ENCODE results near the gene NUP93.

The NUP93 gene

DNA sequence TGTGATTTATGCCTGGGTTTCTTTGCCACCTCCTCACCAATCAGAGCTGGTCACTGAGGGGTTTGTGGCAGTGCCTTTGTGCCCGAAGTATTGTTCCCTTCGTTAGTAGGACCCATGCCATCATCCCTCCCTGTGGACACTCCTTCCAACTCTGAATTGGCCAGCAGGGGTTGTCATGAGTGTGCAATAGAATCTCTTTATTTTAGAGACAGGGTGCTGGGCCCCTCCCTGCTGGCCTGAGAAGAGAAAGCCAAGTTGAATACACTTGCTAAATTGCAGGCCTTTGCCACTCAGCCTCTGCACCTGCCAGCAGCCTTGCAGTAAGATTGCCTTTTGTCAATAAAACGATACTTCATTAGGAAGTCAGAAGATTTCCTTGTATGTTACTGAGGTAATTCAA lies 94.4 kb downstream of the NUP93 start:
- no peak for DNase-seq

DNA sequence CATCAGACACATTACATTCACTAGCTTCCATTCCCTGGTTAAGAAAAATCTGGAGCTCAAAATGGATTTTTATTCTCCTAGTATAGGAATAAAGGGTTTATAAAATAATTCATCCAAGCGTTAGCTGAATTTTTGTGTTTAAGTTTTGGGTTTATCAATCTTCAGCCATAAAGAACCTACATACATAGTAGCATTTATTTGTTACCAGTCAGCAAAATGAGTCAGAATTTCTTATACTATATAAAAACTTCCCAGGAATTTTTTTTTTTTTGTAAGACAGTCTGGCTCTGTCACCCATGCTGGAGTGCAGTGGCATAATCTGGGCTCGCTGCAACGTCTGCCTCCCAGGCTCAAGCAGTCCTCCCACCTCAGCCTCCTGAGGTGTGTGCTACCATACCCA lies 94.9 kb downstream of the NUP93 start:
- no peak for DNase-seq

DNA sequence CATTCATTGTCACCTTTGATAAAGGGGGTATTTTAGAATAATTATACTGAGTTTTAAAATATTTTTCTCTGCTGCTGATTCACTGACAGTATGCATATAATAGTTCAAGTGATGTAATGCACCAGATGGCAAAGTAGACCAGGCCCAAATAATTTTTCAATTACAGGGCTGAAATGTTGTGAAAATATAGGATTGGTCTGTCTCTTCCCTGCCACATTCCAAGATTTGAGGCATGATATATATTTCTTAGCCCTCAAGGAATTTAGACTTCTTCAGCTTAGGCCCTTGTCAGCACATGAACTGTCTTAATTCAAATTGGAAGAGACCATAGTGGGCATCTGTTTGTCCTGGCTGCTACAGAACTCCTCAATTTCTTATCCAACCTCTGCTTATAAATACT lies 95.9 kb downstream of the NUP93 start:
- no peak for DNase-seq

DNA sequence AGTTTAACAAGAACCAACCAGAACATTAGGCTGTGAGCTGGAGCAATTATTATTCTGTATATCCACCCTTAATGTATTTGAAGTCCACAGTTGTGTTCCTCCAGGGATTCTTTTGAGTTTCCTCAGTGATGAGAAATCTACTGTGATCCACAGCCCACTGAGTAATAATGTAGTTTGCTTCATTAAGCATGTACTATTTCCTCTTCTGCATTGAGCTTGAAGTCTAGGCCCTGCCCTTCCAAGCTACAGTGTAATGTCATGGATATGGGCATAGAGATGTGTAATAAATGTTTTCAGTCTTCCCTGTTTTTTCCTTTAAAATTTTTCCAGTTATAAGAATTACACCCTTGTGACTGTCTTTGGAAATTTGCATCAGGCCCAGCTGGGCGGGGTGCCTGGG lies 98.7 kb downstream of the NUP93 start:
- no peak for DNase-seq

DNA sequence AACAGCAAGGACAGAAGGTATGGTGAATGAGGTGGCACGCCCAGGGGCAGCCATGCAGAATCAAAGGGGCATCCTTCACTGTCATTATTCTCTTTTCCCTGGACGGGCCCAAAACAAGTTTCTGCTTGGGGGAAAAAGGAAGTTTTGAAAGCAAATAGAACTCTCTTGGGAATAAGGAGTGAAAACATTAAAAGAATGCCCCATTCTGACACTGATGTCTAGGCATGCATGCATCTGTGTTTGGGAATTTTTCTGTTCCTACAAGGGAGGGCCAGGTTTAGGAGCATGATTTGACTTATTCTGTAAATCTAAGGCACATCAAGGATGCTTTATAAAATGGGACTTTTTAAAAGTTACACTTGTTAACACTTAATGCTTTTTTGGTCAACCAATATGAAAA lies 100.7 kb downstream of the NUP93 start:
- DNase-seq = no peak

DNA sequence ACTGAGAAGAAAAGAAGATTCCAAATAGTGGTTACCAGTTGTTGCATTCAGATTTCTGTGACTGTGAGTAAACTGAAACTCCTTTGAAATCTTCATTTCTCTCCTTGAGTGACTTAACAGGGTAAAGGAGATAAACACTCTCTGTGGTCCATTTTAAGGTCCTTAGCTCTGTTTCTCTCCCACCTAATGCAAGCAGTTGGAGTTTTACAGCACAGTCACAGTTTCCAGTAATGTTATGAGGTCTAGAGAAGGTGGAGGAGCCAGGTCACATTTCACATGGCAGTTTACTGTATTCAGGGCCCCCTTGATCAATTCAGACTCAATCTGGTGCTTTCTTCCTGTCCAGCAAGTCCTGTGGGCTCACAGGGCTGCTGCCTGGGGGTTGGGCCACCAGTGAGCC lies 102.8 kb downstream of the NUP93 start:
- no peak for DNase-seq

DNA sequence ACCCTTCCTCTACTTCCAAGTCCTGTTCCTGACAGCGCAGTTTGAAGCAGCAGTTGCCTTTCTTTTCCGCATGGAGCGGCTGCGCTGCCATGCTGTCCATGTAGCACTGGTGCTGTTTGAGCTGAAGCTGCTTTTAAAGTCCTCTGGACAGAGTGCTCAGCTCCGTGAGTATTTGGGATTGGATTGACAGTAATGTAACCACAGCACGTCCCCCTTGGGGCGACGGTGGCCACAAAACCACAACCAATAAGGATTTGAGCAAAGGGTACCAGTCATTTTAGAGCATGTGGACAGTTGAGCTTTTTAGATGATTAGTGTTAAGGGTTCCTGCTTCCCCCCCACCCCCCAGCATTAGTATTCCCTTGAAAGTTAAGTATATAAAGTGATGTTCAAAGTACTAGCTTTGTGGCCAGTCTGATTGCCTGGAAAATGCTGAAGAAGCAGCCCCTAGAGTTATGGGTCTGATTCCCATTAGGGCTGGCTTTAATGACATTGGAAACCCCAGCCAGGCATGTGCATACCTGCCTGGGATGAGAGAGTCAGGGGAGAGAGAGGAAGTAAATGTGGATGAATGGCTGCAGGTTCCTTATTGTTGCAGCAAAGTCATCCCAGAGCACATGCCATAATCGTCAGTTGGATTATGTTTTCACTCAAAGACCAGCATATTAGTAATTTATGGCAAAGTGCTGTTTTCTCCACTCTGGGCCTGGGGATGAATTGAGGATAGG lies 103.5 kb downstream of the NUP93 start:
- no peak for DNase-seq

DNA sequence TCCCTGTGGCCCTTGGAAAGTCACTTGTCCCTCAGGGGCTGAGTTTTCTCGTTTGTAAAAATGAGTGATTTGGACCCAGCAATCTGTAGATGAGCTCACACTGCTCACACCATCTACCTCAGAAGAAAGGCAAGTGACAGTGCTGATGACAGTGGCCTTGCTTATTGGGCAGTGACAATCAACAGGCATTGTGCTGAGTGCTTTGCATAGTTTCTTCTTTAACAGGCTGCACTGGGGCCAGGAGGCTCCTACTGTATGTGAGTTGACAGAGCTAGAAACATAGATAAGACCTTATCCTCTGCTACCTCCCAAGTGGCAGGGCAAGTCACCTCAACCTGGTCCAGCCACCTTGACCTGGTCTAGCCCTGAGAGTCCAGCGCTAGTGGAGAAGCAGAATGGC lies 105.4 kb downstream of the NUP93 start:
- DNase-seq = no peak

DNA sequence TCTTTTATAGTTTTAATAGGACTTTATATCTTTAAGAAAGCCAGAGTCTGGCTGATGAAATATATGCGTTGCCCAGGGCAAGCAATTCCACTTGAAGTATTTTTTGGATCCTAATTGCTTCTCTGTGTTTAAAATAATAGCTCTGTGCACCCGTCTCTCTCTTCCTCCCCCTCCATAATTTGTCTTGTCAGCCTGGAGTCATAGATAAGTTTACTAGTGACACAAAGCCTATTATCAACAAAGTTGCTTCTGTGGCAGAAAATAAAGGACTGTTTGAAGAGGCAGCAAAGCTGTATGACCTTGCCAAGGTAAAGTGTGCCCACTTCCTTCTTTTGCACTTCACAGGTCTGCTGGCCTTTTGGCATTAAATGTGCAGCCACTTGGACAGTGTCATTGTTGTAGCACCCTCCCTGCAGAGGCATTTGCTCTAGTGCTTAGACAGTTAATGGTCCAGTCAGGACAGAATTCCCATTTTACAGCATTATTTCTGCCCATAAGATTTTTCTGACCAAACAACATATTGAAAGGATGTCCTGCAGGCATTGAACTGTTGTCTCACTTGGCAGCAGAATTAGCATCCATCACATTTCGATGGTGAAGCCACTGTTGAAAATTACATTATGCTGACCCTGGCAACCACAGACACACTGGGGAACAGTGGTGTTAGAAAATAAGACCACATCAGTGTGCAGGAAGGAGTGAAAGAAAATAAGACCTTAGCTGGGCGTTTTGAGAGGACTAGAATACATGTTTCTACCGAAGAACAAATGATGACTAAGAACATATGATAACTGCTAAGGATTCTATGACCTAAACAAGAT lies 106.7 kb downstream of the NUP93 start:
- DNase-seq = no peak

DNA sequence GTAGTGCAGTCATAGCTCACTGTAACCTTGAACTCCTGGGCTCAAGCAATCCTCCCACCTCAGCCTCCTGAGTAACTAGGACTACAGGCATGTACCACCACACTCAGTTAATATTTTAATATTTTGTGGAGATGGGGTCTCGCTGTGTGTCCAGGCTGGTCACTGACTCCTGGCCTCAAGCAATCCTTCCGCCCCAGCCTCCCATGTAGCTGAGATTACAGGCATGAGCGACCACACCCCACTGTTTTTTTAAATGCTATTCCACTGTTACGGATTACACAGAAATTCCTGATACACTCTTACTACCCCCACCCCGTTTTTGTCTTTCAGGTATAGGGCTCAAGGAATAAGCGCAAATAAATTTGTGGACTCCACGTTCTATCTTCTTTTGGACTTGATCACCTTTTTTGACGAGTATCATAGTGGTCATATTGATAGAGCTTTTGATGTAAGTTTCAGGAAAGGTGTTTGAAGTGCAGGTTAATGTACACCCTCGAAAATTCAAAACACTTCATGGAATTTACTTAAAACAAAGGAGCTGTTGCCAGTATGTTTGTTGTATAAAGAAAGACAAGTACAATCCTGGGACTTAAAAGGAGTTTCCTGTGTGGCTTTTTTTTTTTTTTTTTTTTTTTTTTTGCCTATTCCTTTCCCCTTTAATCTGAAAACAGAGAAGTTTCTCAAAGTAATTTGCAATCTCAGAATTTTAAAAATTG lies 108.9 kb downstream of the NUP93 start:
- no peak for DNase-seq

DNA sequence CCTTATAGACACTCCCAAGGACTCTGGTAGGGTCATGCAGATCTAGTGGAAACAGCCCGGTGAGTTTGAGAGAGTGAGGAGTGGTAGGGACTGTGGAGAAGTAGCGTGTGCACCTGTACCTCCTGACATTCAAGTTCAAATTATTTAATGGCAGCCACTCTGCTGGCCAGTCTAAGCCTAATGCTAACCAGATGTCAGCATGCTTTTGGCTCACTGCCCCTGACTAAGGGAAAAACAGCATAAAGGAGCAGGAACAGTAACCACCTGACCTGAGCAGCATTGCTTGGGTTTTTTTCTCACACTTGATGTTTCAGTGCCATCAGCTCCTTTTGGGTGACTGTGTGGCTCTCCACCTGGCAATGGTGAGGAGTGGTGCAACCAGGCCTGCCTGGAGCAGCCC lies 111.3 kb downstream of the NUP93 start:
- DNase-seq = no peak

DNA sequence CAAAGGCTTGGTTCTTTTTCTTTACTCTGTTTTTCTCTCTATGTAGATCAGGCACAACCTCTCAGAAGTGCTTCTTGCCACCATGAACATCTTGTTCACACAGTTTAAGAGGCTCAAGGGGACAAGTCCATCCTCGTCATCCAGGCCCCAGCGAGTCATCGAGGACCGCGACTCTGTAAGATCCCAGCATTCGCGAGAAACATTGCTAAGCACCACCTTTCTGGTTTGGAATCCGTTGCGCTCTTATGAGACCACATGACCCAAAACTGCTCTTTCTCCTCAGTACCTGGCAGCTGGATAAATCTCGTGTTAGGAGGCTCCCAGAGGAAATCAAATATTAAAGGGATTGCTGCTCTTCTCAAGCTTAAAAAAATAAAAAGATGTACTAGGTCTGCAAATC lies 111.7 kb downstream of the NUP93 start:
- DNase-seq = no peak

DNA sequence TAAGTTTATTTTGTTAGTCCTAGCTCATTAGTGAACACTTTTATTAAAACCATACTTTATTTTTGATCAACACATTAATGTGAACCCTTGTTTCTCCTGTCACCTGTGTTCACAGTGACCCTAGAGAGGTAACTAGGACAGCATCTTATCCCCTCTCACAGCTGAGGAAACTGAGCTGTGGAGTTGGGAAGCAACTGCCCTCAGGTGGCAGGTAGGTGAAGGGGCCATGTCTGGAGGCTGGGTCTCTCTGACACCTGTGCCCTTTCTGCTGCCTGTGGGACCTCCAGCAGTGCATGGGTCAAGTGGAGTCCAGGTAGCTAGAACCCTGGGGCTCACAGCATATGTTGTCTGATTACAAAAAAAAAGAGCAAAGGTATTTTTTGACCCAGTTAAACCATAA lies 112.2 kb downstream of the NUP93 start:
- no peak for DNase-seq

DNA sequence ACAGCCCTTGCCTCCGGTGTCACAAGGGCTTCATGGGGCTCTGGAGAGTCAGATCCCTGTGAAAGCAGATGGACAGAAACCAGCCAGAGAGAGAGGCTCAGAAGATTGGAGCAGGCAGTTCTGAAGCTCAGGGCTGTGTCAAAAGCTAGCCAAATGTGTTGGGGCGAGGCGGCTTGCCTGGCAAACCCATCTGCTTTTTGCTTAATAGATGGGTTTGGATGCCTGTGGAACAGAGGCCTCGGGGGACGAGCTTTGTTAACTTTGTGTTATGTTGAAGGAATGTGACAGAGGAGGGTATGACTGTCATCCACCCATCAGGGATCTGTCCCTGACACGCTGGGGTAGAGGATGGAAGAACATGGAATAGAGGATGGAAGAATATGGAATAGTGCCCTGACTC lies 114.1 kb downstream of the NUP93 start:
- no peak for DNase-seq

DNA sequence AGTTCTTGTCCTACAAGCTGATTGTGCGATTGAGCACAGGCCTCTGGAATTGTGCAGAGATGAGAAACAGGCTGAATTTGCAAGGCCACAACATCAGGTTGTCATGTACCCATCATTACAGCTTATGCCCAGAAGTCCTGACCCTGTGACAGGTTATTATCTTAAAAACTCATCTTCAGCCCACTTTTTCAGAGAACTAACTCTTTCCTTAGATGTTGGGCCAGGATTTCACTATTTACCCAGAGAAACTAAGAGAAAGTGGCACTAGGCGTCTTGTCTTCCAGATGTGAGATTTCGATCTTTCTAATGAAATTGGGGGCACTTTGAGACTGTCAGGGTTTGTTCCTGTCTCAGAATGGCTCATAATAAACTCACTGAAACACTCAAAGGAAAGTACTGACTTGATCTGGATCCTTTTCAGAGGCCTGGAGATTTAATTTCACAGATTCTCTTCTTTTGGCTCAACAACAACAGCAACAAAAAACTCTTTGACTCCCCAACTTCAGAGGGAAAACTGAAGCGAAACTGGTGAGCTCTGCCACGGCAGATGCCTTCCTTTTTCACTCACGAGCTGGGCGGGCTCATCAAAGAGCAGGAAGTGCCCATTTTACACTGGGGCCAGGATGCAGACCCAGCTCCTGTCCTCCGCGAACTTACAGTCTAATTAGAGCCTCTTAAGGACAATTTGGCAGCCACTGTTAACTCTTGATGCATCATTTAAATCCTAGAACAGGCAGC lies 117.4 kb downstream of the NUP93 start:
- DNase-seq = no peak

DNA sequence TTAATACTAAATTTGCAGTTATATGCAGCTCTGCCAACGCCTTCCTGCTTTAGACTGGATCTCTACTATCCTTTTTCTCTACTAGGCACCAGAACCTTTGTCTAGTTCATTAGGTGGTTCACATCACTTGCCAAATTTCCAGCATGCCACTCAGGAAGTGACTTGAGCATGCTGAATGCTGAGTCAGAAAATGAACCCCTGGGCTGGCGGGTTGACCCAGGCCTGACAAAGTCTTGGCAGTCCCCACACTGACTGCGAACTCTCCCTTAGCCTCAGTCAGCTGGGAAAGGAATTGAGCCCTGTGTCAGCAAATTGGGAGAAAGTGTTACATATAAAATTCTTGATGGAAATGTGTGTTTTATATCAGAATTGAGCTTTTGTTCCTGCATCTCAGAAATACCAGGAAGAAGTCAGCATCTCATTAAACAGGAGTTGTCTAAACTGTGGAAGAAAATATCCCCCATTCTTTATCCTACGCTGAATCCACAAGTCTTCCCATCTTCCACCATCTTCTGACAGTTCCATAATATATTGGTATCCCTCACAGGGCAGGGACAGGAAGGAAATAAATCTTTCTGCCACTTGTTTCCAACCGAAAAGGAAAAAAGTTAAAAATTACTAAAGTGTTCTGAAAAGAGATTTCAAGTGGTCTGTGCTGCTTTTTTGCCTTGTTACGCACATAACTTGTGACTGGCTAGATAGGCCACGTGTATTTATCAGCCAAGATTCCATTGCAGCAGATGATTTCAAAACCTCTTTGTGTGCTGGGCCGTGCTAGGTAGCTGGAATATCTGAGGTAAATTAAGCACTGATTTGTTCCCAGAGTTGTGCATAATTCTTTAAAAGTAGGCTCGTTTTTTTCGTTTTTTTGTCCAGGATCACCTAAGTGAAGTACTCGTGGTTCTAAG lies 118.4 kb downstream of the NUP93 start:
- DNase-seq = no peak

DNA sequence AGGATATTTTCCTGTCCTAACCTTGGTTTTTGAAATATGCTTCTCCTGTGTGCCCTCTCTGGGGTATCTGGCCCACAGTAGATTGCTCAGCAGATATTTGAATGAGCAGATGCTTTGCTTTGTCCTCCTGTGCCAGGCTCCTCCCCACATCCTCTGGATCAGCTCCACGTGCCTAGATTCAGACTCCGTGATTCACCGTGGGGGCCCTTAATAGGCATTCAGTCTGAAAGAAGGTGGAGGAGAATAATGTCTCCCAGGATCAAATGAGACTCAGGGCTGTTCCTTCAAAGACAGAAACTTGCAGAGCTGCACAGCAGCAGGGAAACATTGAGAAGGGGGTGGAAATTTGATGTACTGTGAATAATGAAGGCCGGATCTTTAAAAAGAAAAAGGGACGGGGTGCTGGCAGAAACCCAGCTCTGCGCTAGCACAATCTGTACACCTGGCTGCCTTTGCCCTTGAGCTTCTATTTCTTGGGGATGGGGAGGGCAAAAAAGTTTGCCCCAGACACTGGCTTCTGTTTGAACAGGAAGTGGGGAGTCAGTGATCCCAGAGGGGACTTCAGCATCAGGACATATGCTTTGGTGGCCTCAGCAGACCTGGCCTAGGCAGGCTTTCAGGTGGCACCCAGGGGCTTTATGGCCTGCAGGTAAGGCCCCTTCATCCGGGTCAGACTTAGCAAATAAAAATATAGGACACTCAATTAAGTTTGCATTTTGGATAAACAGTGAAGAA lies 119.2 kb downstream of the NUP93 start:
- DNase-seq = no peak

DNA sequence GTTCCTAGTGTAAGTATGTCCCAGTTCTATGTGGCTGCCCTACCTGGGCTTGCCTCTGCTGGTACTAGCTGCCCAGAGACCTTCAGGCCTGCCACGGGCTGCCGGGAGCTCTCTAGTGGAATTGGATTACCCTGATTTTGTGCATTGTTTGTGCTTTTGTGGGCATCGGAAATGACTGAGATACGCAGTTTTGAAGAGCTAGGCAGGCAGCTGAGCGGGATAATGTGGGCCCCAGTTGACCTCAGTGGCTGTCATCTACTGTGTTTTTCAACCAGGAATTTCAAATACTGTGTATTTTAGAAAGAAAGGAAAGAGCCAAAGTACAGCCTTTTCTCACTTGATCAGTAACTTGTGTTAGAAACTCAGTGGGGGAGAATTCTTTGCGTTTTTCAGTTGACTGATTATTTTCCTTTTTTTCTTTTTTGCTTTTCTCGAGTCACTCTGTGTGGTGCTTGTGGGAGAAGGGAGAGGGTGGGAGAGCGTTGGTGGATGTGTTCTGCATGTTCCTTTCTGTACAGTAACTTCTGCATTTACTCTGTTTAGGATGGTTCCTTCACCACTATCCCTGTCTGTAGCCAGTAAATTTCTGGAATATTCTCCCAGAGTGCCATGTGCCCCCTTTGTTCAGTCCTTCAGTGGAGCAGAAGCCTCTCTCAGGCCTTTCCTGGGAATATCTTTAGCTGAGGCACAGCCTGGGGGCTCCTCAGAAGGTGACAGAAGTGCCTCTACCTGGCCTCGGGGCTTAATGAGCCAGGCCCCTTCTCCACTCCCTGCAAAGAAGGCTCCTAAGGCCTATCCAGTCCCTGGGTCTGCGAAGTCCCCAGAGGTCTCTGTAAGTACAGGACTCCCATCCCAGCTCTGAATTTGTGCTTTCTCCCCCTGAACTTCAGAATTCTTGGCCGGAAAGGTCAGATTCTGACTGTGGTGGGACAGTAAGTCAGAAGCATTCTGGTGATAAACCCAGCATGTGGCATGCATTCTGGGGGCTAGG lies 120.1 kb downstream of the NUP93 start:
- no peak for DNase-seq

DNA sequence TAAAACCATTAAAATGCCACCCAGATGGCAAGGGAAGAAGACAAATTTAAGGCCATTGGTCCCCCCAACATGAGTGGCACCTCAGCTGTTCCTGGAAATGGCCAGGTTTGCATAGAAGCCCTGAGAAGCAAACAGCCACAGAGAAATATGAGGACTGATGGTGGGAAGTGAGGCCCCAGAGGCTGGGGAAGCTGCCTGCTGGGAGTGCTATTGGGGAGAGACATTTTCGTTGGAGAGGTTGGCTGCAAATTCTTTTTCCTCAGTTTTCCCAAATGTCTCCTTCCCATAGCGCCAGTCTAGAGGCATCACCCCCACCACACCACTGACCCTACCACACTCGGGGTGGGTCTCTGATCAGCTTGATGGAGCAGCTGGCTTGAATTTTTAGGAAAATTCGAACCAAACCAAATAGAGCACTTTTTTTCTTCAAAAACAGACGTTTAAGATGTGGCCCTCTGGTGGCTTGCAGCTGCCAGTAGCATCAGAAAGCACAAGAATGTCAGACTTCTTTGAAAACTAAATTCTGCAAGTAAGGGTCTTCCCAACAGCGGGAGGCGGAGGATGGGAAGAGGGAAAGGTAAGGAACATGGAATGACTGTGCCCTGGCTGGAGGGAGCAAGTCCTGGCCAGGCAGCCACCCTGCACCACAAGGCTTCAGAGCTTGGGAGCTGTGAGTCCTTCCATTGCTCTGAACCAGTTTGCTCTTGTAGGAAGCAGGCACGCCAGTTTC lies 121.9 kb downstream of the NUP93 start:
- DNase-seq = no peak

DNA sequence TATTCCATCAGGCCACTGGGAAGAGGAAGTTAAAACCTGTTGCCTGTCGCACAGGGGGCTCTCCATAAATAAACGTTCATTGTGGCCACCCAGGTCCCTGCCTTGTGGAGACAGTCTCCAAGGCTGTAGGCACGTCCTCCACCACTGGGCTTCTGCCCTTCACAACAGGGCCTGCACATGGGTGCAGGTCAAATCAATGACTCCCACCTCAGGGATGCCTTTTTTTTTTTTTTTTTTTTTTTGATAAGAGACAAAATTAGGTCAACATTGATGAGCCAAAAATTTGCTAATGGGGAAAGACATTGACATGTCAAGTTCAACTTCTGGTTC lies 122.4 kb downstream of the NUP93 start:
- DNase-seq = no peak

Data from activated CD4-positive, alpha-beta T cell treated with anti-CD3 and anti-CD28 coated beads, Interleukin-2, amount 50 U/mL, for 1 hour (primary cell).